Measurements from ENCODE around the gene TMEM161A.

TMEM161A gene

GRCh38 chr19:19171821-19172532, 33.7 kb upstream of the TMEM161A start:
- peak overlapping the region; percentile 37 for H2BK15ac ChIP-seq (ENCODE audit: low read depth, poor library complexity, severe bottlenecking)
- peaks cover 5 to 10% of the 10 kb centered on the region in 2 experiments for H3K36me3 ChIP-seq (ENCODE audit: control insufficient read depth in 1 of 2, insufficient read depth in 2 of 2, low read depth in 1 of 2, low read length in 2 of 2)
- H2AFZ ChIP-seq (ENCODE audit: low read depth, low read length) = no peak overlapping the region
- no peak overlapping the region for H3K4me3 ChIP-seq (ENCODE audit: insufficient read depth in 1 of 2, low read depth in 1 of 2, low read length in 2 of 2)
- peak overlapping the region; percentile 49 to 51 for H2BK12ac ChIP-seq (ENCODE audit: low read length in 2 of 2)
- peaks cover 11 to 15% of the 10 kb centered on the region in 2 experiments for H3K27me3 ChIP-seq (ENCODE audit: control insufficient read depth in 1 of 2, insufficient read depth in 1 of 2, low read length in 2 of 2)
- 27% methylated on average over 6 of the region's 8 CpGs for WGBS
- no peak overlapping the region for H3K4me2 ChIP-seq (ENCODE audit: low read length, poor library complexity, severe bottlenecking)
- H3K79me1 ChIP-seq (replicated peaks; ENCODE audit: low read length, poor library complexity, severe bottlenecking) = no peaks in the 10 kb centered on the region
- H3K27ac ChIP-seq (ENCODE audit: low read length, poor library complexity, severe bottlenecking) = no peak overlapping the region
- peak overlapping the region; percentile 13 to 84 for H3K4ac ChIP-seq (ENCODE audit: low read depth in 1 of 2, low read length in 2 of 2)
- H3K18ac ChIP-seq (ENCODE audit: low read depth in 1 of 2, low read length in 2 of 2) = peak overlapping the region; percentile 58 to 80
- H4K8ac ChIP-seq (ENCODE audit: low read length) = peak overlapping the region; percentile 89
- no peak overlapping the region for H3K9ac ChIP-seq (ENCODE audit: low read length)
- no peak overlapping the region for H3K23ac ChIP-seq (ENCODE audit: low read length in 2 of 2)
- no peak overlapping the region for H2AK5ac ChIP-seq (ENCODE audit: low read length, severe bottlenecking)
- peak overlapping the region in 1 of 2 experiments; percentile 66 for H3K14ac ChIP-seq (ENCODE audit: low read length in 2 of 2)
- peaks cover 16% of the 10 kb centered on the region for H3K4me1 ChIP-seq (ENCODE audit: control insufficient read depth, insufficient read depth, low read depth, low read length)
- H2BK5ac ChIP-seq (ENCODE audit: low read depth, low read length, poor library complexity, severe bottlenecking) = no peak overlapping the region
- H4K91ac ChIP-seq (ENCODE audit: low read length) = peak overlapping the region; percentile 78
- DNase-seq = peak; percentile 72
- H2BK120ac ChIP-seq (ENCODE audit: low read depth, low read length) = peak overlapping the region; percentile 74
- no peaks in the 10 kb centered on the region for H3K9me3 ChIP-seq (ENCODE audit: control insufficient read depth, low read length)

GRCh38 chr19:19170873-19171672, 32.8 kb upstream of the TMEM161A start:
- Histone ChIP-seq H3K18ac (ENCODE audit: low read depth in 1 of 2, low read length in 2 of 2) (peak overlapping the region in 1 of 2 experiments; percentile 61), H3K9me3 (ENCODE audit: control insufficient read depth, low read length) (no peaks in the 10 kb centered on the region), H3K4me2 (ENCODE audit: low read length, poor library complexity, severe bottlenecking) (no peak overlapping the region), H3K4me3 (ENCODE audit: insufficient read depth in 1 of 2, low read depth in 1 of 2, low read length in 2 of 2) (peak overlapping the region in 1 of 2 experiments; percentile 62), H4K8ac (ENCODE audit: low read length) (peak overlapping the region; percentile 5), H2BK12ac (ENCODE audit: low read length in 2 of 2) (peak overlapping the region in 1 of 2 experiments; percentile 51), H3K14ac (ENCODE audit: low read length in 2 of 2) (peak overlapping the region in 1 of 2 experiments; percentile 66), H2AFZ (ENCODE audit: low read depth, low read length) (no peak overlapping the region), H4K91ac (ENCODE audit: low read length) (peak overlapping the region; percentile 78), H3K4me1 (ENCODE audit: control insufficient read depth, insufficient read depth, low read depth, low read length) (peaks cover 16% of the 10 kb centered on the region), H3K36me3 (ENCODE audit: control insufficient read depth in 1 of 2, insufficient read depth in 2 of 2, low read depth in 1 of 2, low read length in 2 of 2) (peaks cover 0 to under 1% of the 10 kb centered on the region in 2 experiments), H3K79me1 (replicated peaks; ENCODE audit: low read length, poor library complexity, severe bottlenecking) (no peaks in the 10 kb centered on the region), H3K4ac (ENCODE audit: low read depth in 1 of 2, low read length in 2 of 2) (peak overlapping the region in 1 of 2 experiments; percentile 13), H3K9ac (ENCODE audit: low read length) (no peak overlapping the region), H3K27me3 (ENCODE audit: control insufficient read depth in 1 of 2, insufficient read depth in 1 of 2, low read length in 2 of 2) (peaks cover 11 to 15% of the 10 kb centered on the region in 2 experiments), H2AK5ac (ENCODE audit: low read length, severe bottlenecking) (no peak overlapping the region), H3K23ac (ENCODE audit: low read length in 2 of 2) (no peak overlapping the region), H2BK120ac (ENCODE audit: low read depth, low read length) (no peak overlapping the region), H2BK5ac (ENCODE audit: low read depth, low read length, poor library complexity, severe bottlenecking) (no peak overlapping the region), H3K27ac (ENCODE audit: low read length, poor library complexity, severe bottlenecking) (no peak overlapping the region), H2BK15ac (ENCODE audit: low read depth, poor library complexity, severe bottlenecking) (no peak overlapping the region)
- 80% methylated on average over 6 of the region's 6 CpGs for WGBS
- DNase-seq = no peak

- Histone ChIP-seq H3K27me3 (ENCODE audit: control insufficient read depth in 1 of 2, insufficient read depth in 1 of 2, low read length in 2 of 2) (peaks cover 11 to 15% of the 10 kb centered on the region in 2 experiments), H4K8ac (ENCODE audit: low read length) (peak within 1 kb of the TSS; percentile 5), H3K9me3 (ENCODE audit: control insufficient read depth, low read length) (no peaks in the 10 kb centered on the region), H3K23ac (ENCODE audit: low read length in 2 of 2) (no peak within 1 kb of the TSS), H3K36me3 (ENCODE audit: control insufficient read depth in 1 of 2, insufficient read depth in 2 of 2, low read depth in 1 of 2, low read length in 2 of 2) (no peaks in the 10 kb centered on the region), H3K4me2 (ENCODE audit: low read length, poor library complexity, severe bottlenecking) (peak within 1 kb of the TSS; percentile 54), H3K27ac (ENCODE audit: low read length, poor library complexity, severe bottlenecking) (no peak within 1 kb of the TSS), H3K4ac (ENCODE audit: low read depth in 1 of 2, low read length in 2 of 2) (peak within 1 kb of the TSS in 1 of 2 experiments; percentile 26), H2BK15ac (ENCODE audit: low read depth, poor library complexity, severe bottlenecking) (no peak within 1 kb of the TSS), H3K9ac (ENCODE audit: low read length) (no peak within 1 kb of the TSS), H2BK120ac (ENCODE audit: low read depth, low read length) (no peak within 1 kb of the TSS), H3K4me3 (ENCODE audit: insufficient read depth in 1 of 2, low read depth in 1 of 2, low read length in 2 of 2) (peak within 1 kb of the TSS in 1 of 2 experiments; percentile 62), H3K18ac (ENCODE audit: low read depth in 1 of 2, low read length in 2 of 2) (peak within 1 kb of the TSS in 1 of 2 experiments; percentile 61), H2AFZ (ENCODE audit: low read depth, low read length) (peak within 1 kb of the TSS; percentile 18), H2BK5ac (ENCODE audit: low read depth, low read length, poor library complexity, severe bottlenecking) (no peak within 1 kb of the TSS), H2BK12ac (ENCODE audit: low read length in 2 of 2) (peak within 1 kb of the TSS in 1 of 2 experiments; percentile 4), H3K14ac (ENCODE audit: low read length in 2 of 2) (no peak within 1 kb of the TSS), H3K79me1 (replicated peaks; ENCODE audit: low read length, poor library complexity, severe bottlenecking) (no peaks in the 10 kb centered on the region), H4K91ac (ENCODE audit: low read length) (no peak within 1 kb of the TSS), H2AK5ac (ENCODE audit: low read length, severe bottlenecking) (no peak within 1 kb of the TSS), H3K4me1 (ENCODE audit: control insufficient read depth, insufficient read depth, low read depth, low read length) (peaks cover 16% of the 10 kb centered on the region)
- 17% methylated on average over 52 of the region's 56 CpGs for whole genome bisulfite sequencing
- DNase-seq = peak; percentile 71
Measured at GRCh38 chr19:19170053-19170872, 32.0 kb upstream of the TMEM161A start, which contains the start of gene MEF2B. Gene MEF2B (minus strand): TSS chr19:19170263. CDS start chr19:19150735, 19,528 bp downstream.
